Keratinocyte (primary cell): ENCODE results near the gene MGLL.

Experiments used
- EZH2 ChIP-seq: IDR thresholded peaks from one replicate; pipeline ENCODE4 v1.6.1; 2012; ENCODE audit warnings: inconsistent platforms, mild to moderate bottlenecking, low read length, moderate library complexity
- TF ChIP-seq, protein P1 (sequence below), 3 experiments: IDR thresholded peaks in 1 of 3; conservative IDR thresholded peaks in 1 of 3; optimal IDR thresholded peaks in 1 of 3; 2 replicates in 2 of 3; 3 replicates in 1 of 3; pipeline versions ENCODE3 to v1.5.1; 2011; ENCODE audit warnings: low read length in 3 of 3, mild to moderate bottlenecking in 3 of 3, moderate library complexity in 2 of 3, control low read depth in 1 of 3, inconsistent platforms in 1 of 3; ENCODE audit not compliant: insufficient read depth in 2 of 3; ENCODE audit errors: extremely low read depth in 1 of 3

DNA sequence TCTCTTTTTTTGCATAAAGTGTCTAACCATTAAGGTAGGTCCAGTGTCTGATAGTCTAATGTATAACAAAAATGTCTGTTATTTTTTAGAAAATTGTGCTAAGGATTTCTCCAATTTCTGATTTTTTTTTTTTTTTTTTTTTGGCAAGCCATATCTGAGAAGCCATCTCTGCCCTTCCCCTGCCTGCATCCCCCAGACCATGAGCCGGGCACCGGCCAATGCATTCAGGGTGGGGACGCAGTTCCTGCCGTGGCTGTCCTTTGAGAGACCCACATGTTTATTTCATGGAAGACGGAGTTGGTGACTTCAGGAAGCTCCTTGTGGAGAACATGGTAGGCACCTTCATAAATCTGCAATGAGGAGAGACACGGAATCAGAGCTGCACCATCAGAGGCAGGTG is 130.3 kb downstream of the MGLL start:
- TF ChIP-seq, protein P1, sequence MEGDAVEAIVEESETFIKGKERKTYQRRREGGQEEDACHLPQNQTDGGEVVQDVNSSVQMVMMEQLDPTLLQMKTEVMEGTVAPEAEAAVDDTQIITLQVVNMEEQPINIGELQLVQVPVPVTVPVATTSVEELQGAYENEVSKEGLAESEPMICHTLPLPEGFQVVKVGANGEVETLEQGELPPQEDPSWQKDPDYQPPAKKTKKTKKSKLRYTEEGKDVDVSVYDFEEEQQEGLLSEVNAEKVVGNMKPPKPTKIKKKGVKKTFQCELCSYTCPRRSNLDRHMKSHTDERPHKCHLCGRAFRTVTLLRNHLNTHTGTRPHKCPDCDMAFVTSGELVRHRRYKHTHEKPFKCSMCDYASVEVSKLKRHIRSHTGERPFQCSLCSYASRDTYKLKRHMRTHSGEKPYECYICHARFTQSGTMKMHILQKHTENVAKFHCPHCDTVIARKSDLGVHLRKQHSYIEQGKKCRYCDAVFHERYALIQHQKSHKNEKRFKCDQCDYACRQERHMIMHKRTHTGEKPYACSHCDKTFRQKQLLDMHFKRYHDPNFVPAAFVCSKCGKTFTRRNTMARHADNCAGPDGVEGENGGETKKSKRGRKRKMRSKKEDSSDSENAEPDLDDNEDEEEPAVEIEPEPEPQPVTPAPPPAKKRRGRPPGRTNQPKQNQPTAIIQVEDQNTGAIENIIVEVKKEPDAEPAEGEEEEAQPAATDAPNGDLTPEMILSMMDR (optimal IDR thresholded peaks at IDR 0.05 in 1 of 3, IDR thresholded peaks at IDR 0.05 in 1 of 3, conservative IDR thresholded peaks at IDR 0.05 in 1 of 3; ENCODE audit: extremely low read depth in 1 of 3, insufficient read depth in 2 of 3, low read length in 3 of 3), result no peak
- no peak for TF ChIP-seq EZH2
